Stimulated activated CD8-positive, alpha-beta memory T cell treated with anti-CD3 and anti-CD28 coated beads, Interleukin-15, amount 100 ng/mL, for 24 hours (primary cell): ENCODE results near the gene NR4A1.

ENCODE experiments used
- DNase-seq: peaks from one replicate; pipeline ENCODE4 v3.0.0-alpha.2; 2020; ENCODE audit warnings: low read depth

Gene NR4A1

GRCh38 chr12:52058631-52059361, 7.6 kb downstream of the NR4A1 start:
- no peak for DNase-seq

DNA sequence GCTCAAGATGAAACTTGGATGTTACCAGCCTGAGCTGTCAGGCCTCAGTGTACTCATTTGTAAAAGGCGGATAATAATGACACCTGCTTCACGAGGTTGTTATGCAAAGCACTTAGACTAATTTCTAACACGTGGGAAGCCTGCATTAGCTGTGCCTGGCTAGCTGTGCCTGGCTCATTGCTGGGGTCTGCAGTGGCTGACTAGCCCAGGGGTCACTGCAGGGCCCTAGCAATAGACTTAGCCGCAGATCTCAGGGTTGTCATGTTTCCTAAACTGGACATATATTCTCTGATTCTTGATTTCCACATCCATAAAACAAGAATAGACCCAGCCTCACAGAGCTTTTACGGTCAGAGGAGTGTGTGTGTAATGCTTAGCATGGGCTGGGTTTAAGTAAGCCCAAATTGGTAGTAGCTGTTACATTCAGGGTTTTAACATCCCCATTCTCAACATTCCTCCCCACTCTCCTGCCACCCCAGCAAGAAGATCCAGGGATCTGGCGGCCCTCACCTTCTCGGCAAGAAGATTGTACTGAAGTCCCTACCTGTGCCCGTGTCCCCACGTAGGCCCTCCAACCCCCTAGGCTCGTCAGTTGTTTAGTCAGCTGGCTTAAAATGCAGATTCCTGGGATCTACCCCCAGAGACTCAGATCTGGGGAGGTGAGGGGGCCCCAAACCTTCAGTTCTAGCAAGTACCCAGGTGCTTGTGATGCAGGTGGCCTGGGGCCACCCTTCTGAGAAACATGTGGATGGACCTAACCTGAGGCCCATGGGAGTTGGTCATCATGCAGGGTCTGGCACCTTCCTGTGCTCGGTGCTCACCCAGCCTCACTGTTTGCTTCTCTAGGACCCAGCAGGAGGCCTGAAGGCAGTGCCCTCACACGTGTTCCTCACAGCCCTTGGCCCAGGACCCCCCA, 8.6 kb downstream of the NR4A1 start:
- DNase-seq = no peak

GRCh38 chr12:52060498-52061177, 9.4 kb downstream of the NR4A1 start:
- no peak for DNase-seq

DNA sequence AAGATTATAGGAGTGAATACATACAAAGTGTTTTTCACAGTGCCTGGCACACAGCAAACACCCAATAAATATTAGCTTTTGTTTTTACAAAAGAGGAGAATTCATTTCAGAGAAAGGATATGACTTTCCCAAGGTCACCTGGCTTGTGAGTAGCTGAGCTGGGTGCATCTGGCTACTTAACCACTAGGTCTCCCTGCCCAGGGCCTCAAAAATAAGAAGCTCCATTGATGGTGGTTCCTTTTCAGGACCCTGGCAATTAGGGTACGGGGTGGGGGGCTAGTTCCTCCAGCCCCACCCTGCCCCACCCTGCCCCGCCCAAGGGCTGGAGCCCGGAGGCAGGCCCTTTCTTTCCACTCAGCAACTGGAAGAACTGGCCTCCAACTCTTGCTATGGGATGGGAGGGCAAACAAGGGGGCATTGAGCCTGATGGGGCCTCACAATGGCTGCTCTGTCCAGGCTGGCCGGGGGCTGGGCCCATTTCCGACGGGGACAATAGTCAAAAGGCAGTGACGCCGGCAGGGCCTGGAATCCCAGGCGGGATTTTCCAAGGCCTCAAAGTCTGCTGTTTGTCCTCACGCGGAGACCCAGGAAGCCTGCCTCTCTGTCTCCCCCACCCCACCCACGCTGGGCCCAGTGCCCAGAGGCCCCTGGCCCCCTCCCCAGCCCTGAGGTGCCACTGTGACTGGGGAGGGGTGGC, 10.4 kb downstream of the NR4A1 start:
- no peak for DNase-seq

DNA sequence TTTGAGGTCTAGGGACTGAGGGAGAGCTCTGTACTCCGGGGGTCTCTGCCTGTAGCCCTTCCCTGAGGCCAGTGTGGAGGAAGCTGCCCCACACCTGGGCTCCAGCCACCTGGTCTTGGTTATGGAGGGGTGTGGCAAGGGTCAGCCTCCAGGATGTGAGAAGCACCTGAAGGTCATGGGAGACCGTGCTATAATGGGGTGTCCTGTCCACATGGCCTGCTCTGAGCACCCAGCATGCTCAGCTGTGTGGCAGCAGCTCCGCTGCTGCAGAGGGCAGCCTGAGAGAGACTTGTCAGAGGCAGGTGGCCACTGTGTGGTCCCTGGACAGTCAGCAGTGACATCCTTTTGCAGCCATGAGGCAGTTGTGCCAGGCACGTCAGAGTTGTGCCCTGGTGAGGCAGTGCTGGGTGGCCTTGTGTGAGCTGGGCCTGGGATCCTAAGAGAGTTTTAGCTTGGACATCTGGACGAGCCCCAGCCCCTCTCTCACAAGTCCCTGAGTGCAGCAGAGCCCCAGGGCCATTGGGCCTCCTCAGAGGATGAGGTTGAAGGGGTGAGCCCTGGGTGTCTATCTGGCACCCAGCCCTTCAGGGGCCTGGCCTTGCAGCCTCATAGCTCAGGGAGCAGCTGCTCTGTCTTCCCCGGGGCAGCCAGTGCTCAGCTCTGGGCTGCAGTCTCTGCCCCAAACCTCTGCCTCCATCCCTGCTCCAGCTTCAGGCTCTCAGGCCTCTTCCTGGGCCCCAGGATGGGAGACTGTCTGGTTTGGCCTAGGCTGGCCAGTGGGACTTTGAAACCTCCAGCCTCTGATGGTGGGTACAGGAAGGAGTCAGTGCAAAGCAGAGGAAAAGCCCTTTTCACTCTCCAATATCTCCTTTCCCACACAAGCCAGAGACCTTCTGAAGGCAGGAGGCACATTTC, 11.2 kb downstream of the NR4A1 start:
- DNase-seq = no peak

DNA sequence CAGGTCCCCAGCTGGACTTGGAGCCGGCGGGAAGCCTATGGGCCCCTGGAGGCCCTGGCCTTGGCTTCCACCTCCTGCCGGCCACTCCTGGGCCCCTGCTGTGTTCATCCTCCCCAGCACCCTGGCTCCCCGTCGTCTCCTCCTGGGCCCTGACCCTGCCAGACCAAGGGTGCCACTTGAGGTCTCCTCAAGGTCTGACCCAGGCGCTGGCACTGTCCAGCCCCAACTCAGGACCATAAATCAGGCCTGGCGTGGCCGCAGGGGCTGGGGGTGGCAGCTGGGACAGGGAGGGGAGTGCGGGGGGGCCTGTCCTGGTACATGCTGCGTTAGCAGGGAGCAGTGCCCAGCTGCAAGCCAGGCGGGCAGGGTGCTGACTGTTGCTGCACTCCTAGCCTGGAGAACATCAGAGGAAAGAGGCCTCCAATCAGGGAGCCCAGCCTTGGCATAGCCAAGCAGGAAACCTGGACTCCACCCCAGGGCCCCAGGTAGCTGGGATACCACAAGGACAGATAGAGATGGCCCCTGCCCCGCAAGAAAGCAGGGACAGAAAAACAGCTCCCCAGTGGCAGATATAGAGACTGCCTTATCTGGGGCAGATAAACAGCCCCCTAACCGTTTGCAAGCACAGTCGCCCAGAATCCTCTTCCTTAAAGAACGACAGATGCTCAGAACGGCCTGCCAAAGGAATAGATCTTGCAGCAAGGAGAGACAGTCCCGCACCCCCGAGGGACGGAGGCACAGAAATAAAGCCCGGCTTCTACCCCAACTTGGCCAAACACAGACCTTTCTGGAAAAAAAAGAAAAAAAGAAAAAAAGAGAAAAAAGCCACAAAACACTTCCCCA, 12.1 kb downstream of the NR4A1 start:
- no peak for DNase-seq

DNA sequence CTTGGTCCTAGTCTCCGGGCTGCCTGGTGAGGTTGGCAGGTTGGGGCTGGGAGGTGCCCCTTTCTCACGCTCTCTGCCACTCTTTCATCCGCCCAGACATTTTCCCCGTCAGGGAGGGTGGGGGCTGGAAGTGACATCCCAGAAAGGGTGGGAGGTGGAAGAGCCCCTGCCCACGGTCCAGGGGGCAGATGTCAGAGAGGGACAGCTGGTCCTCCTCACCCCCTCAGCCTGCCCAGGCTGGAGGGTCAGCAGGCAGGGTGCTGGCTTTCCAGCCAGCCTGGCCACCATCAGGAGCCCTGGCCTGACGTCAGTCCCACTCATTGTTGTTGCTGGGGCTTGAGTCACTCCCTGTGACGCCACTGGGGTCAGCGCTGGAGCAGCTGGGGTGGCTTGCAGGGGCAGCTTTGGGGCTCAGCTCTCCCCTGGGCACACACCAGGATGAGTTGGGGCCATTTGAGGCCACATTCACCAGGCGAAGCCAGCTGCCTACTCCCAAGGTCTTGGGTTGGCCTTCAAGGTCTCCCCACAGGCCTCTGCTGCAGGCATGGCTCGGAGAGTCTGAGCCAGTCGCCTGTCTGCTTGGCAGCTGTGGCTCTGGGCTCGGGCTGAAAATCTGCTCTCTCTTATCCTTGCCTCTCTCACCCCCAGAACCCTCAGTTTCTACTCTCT, 12.9 kb downstream of the NR4A1 start:
- DNase-seq = no peak

DNA sequence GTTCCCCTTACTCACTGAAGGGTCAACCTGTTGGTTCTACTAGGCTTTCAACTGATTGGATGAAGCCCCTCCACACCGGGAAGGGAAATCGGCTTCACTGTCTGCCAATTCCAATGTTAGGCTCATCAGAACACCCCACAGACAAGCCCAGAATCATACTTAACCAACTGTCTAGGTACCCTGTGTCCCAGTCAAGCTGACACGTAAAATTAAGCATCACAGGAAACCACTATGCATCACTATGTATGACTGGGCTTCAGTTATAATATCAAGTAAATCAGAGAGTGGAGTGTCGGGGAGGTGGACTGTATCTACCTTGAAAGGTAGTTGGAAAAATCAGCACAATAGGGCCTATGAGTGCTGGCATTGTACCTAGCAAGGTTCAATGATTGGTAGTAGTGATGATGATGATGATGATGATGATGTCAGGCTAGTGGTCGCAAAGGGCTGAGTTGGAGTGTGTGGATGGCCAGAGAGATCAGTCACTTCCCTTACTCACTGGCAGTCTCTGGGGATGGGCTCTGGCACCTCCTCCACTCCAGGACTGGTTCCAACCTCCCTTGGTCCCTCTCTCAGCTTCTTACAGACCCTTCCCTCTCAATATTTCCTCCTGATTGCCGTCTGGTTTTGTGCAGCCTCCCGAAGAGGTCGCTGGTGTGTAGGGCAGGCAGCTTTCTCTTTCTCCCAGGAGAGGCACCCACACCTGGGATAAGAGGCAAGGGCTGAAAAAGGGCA, 15.3 kb downstream of the NR4A1 start:
- DNase-seq = no peak

GRCh38 chr12:52067081-52067374, 15.8 kb downstream of the NR4A1 start:
- DNase-seq = no peak

- peak; percentile 69 for DNase-seq
Measured at GRCh38 chr12:52069327-52070184, 18.3 kb downstream of the NR4A1 start, which contains the start of gene ATG101. Gene ATG101 (plus strand): TSS chr12:52069978. CDS start chr12:52073651, 3,673 bp downstream.

DNA sequence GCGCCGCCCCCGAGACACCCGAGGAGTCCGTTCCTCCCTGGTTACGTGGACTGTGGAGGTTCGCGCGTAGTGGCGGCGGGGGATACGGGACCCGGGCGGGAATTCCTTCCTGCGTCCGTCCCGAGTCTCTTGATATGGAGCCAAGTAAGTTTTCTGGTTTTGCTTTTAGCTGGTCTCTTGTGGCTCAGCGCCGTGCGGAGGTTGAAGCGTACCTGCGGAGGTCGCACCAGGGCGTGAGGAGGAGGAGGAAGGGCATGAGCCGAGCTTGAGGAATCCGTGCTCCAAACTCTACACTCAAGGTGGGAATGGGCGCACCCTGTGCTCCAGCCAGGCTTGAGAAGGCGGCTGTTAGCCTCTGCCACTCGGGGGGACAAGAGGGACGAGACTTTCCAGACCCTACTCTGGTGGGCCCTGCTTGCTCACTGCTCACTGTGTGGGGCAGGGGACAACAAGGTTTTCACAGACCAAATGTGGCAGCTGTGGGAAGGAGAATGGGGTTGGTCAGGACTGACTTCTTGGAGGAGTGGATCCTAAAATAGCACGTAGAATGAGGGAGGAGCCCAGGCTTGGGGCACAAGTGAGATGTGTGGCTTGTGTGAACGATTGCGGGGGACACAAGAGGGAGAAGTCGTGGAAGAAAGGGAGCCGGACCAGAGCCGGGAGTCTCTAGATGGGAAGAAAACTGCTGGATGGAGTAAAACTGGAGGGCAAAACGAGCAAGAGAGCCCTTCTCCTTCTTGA, 19.1 kb downstream of the NR4A1 start:
- no peak for DNase-seq

DNA sequence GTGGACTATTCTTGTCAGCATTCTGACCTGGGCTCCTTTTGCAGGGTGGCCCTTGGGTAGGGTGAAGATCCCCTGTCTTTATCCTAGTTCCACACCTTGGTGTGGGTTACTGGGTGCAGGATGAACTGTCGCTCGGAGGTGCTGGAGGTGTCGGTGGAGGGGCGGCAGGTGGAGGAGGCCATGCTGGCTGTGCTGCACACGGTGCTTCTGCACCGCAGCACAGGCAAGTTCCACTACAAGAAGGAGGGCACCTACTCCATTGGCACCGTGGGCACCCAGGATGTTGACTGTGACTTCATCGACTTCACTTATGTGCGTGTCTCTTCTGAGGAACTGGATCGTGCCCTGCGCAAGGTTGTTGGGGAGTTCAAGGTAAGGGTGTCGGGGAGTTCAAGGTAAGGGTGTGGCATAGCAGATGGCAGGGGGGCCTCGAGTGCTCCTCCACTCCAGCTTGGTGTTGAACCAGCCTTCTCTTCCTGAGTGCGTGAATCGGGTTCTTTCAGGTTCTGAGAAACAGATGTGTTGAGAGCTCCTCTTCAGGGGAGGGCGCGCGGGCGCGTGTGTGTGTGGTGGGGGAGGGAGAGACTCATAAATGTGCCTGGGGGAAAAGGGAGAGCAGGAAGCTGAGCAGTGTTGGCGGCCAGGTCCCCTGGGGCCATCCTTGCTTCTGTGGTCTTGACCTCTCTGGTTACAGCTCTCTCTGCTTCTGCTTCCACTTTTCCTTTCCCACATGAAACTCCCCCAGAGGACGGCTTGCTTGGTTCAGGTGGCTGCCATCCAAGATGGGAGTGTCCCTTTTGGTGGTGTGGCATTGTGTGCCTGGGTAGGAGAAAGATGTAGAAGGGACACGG, 22.5 kb downstream of the NR4A1 start:
- no peak for DNase-seq

GRCh38 chr12:52074971-52075724, 23.9 kb downstream of the NR4A1 start:
- no peak for DNase-seq

GRCh38 chr12:52076811-52077210, 25.6 kb downstream of the NR4A1 start:
- no peak for DNase-seq

DNA sequence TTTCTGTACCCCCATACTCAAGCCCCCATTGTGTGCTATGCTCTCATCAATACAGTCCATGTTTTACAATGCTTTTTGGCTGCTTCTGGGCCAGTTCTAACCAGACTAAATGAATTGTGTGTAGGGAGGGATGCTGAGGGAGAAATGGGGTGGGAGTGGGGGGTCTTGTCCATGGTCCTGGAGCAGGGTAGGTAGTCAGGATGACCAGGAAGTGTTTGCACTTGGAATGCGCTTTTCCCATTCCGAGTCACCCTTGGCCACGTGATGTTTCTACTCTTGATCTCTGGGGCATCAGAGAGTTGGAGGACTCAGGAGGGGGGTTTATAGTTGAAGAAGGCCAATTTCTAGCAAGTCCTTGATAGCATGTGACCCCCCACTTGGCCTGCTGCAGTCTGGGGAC, 27.0 kb downstream of the NR4A1 start:
- DNase-seq = no peak
